Measurements from ENCODE around the gene GLIS1. TPM values are rescaled to one million over a fixed set of nuclear protein-coding genes. Genes with fewer than 3 reads are reported as not detected.

Gene GLIS1
- polyA plus RNA-seq, 1 donor (not counting 4 experiments of a cell fraction or from before 2014, with no cell fraction given) = not detected

DNA sequence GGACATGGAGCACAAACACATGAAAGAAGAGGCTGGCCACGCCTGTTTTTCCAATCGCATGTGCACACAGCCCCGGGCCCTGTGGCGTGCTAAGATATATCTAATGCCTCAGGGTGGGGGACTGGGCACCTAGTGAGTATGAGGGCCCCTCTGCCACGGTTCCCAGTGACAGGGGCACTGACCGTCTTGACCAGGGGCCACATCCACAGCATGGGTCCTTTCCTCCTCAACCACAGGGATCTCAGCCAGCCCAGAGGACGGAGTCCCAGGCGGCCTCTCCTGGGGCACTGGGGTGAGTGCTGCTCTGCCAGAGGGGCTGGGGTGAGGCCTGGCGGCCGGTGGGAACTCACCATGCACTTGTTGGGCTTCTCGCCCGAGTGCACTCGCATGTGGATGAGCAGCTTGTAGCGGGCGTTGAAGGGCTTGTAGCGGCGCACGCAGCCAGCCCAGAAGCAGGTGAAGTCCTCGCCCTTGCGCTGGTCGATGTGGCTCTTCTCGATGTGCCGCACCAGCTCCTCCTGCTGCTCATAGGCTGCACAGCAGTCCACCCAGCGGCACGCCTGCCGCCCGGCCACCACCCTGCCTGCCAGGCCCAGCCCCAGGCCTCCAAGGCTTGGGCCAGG is 145.1 kb downstream of the GLIS1 start:
- no peaks in the 10 kb centered on the region for H3K9me3 ChIP-seq (ENCODE audit: control insufficient read depth, low read depth, low read length)
- H3K79me2 ChIP-seq (ENCODE audit: control insufficient read depth, insufficient read depth, low read length) = no peaks in the 10 kb centered on the region
- H3K27ac ChIP-seq (ENCODE audit: control insufficient read depth, insufficient read depth, low read length) = no peak overlapping the region
- peaks cover 4% of the 10 kb centered on the region for H3K27me3 ChIP-seq (ENCODE audit: control insufficient read depth, extremely low read depth, insufficient read depth, low read length)
- DNase-seq (ENCODE audit: low read depth, low spot score) = no peak
- H3K9me1 ChIP-seq (ENCODE audit: control insufficient read depth, extremely low read depth, insufficient read depth, low read length) = no peaks in the 10 kb centered on the region
- TF ChIP-seq EZH2 (IDR thresholded peaks at IDR 0.05; ENCODE audit: low read length) = no peak
- TF ChIP-seq, protein P1, sequence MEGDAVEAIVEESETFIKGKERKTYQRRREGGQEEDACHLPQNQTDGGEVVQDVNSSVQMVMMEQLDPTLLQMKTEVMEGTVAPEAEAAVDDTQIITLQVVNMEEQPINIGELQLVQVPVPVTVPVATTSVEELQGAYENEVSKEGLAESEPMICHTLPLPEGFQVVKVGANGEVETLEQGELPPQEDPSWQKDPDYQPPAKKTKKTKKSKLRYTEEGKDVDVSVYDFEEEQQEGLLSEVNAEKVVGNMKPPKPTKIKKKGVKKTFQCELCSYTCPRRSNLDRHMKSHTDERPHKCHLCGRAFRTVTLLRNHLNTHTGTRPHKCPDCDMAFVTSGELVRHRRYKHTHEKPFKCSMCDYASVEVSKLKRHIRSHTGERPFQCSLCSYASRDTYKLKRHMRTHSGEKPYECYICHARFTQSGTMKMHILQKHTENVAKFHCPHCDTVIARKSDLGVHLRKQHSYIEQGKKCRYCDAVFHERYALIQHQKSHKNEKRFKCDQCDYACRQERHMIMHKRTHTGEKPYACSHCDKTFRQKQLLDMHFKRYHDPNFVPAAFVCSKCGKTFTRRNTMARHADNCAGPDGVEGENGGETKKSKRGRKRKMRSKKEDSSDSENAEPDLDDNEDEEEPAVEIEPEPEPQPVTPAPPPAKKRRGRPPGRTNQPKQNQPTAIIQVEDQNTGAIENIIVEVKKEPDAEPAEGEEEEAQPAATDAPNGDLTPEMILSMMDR (optimal IDR thresholded peaks at IDR 0.05 in 1 of 3, IDR thresholded peaks at IDR 0.05 in 1 of 3, conservative IDR thresholded peaks at IDR 0.05 in 1 of 3; ENCODE audit: extremely low read depth in 1 of 3, insufficient read depth in 2 of 3, low read length in 3 of 3) = peak; percentile 26 to 77 (median 74)
- dilution Hi-C loops (cut with MboI; ENCODE audit: extremely low pct_ligation_motif_present, low sequenced_read_pairs) = no loop called here
- H3K4me1 ChIP-seq (ENCODE audit: control insufficient read depth, extremely low read depth, insufficient read depth, low read length) = no peaks in the 10 kb centered on the region
- H4K20me1 ChIP-seq (ENCODE audit: control insufficient read depth, extremely low read depth, insufficient read depth, low read length) = no peaks in the 10 kb centered on the region
- H3K4me2 ChIP-seq (ENCODE audit: control insufficient read depth, extremely low read depth, insufficient read depth, low read depth, low read length) = no peak overlapping the region
- H3K36me3 ChIP-seq (ENCODE audit: control insufficient read depth in 2 of 2, extremely low read depth in 1 of 2, insufficient read depth in 2 of 2, low read length in 2 of 2) = no peaks in the 10 kb centered on the region
- no peak for FAIRE-seq
- H3K9ac ChIP-seq (ENCODE audit: control insufficient read depth, extremely low read depth, insufficient read depth, low read length) = no peak overlapping the region
- H3K4me3 ChIP-seq (ENCODE audit: control insufficient read depth in 2 of 3, extremely low read depth in 1 of 3, insufficient read depth in 2 of 3, low read depth in 1 of 3, low read length in 3 of 3) = no peak overlapping the region
- H2AFZ ChIP-seq (ENCODE audit: control insufficient read depth, low read length) = no peak overlapping the region

DNA sequence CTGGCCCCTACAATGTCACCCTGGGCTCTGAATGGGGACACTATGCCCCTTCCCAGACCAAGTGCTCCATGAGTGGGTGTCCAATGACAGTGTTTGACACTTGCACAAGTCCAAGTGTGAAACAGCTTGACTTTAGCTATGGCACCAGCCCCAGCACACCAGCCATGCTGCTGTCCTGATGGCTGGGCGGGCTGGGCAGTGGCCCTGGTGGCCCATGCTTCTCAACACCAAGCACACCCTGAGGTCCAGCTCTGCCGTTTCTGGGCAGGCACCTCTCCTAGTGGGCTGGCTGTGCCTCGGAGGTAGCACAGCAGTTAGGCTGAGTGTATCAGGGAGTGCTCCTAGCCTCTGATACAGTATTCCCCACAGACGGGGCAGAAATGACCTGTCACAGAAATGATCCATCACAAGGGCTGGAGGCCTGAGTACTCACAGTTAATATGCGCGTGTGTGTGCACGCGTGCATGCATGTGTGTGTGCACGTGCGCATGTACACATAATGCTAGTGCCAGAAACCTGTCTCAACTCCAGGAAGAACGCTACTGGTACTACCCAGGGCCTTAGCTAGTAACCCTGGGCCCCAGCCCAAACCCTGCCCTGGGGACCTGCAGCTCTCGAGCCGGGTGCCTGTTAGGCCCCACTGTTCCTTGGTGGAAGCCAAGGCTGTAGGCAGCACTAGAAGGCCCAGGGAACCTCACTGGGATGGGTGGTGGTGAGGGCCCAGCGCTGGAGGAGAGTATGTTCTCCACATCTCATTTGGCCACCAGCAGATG is 145.8 kb downstream of the GLIS1 start:
- no peak overlapping the region for H2AFZ ChIP-seq (ENCODE audit: control insufficient read depth, low read length)
- no peak overlapping the region for H3K4me2 ChIP-seq (ENCODE audit: control insufficient read depth, extremely low read depth, insufficient read depth, low read depth, low read length)
- no peaks in the 10 kb centered on the region for H3K9me3 ChIP-seq (ENCODE audit: control insufficient read depth, low read depth, low read length)
- no peak overlapping the region for H3K9ac ChIP-seq (ENCODE audit: control insufficient read depth, extremely low read depth, insufficient read depth, low read length)
- no peaks in the 10 kb centered on the region for H3K79me2 ChIP-seq (ENCODE audit: control insufficient read depth, insufficient read depth, low read length)
- no peaks in the 10 kb centered on the region for H3K36me3 ChIP-seq (ENCODE audit: control insufficient read depth in 2 of 2, extremely low read depth in 1 of 2, insufficient read depth in 2 of 2, low read length in 2 of 2)
- peaks cover 4% of the 10 kb centered on the region for H3K27me3 ChIP-seq (ENCODE audit: control insufficient read depth, extremely low read depth, insufficient read depth, low read length)
- H3K27ac ChIP-seq (ENCODE audit: control insufficient read depth, insufficient read depth, low read length) = no peak overlapping the region
- DNase-seq (ENCODE audit: low read depth, low spot score) (no peak), FAIRE-seq (no peak)
- H4K20me1 ChIP-seq (ENCODE audit: control insufficient read depth, extremely low read depth, insufficient read depth, low read length) = no peaks in the 10 kb centered on the region
- H3K4me1 ChIP-seq (ENCODE audit: control insufficient read depth, extremely low read depth, insufficient read depth, low read length) = no peaks in the 10 kb centered on the region
- H3K9me1 ChIP-seq (ENCODE audit: control insufficient read depth, extremely low read depth, insufficient read depth, low read length) = no peaks in the 10 kb centered on the region
- TF ChIP-seq, protein P1 (optimal IDR thresholded peaks at IDR 0.05 in 1 of 3, IDR thresholded peaks at IDR 0.05 in 1 of 3, conservative IDR thresholded peaks at IDR 0.05 in 1 of 3; ENCODE audit: extremely low read depth in 1 of 3, insufficient read depth in 2 of 3, low read length in 3 of 3) = no peak
- TF ChIP-seq EZH2 (IDR thresholded peaks at IDR 0.05; ENCODE audit: low read length) = no peak
- H3K4me3 ChIP-seq (ENCODE audit: control insufficient read depth in 2 of 3, extremely low read depth in 1 of 3, insufficient read depth in 2 of 3, low read depth in 1 of 3, low read length in 3 of 3) = no peak overlapping the region
- dilution Hi-C loops (cut with MboI; ENCODE audit: extremely low pct_ligation_motif_present, low sequenced_read_pairs) = no loop called here

All from keratinocyte (primary cell).